GM23248 (cell line): Measurements from ENCODE around the gene ARRDC5. TPM values are rescaled to one million over a fixed set of nuclear protein-coding genes. Genes with fewer than 3 reads are reported as not detected.

Experiments used
- DNase-seq: peaks from one replicate; pipeline ENCODE4 v3.0.0-alpha.2; 2015
- H2AFZ ChIP-seq: fragments of 200-600 bp; sonication (generic); 2 replicates; pipeline ENCODE4 v1.6.1; 2016; ENCODE audit warnings: antibody characterized with exemption
- H3F3A ChIP-seq: fragments of 200-600 bp; sonication (generic); 2 replicates; pipeline ENCODE4 v1.6.1; 2016; ENCODE audit warnings: mild to moderate bottlenecking, antibody characterized with exemption, mixed run types; ENCODE audit not compliant: insufficient read depth
- H3K27ac ChIP-seq: fragments of 200-600 bp; sonication (generic); 2 replicates; pipeline ENCODE4 v1.5.1; 2016; ENCODE audit warnings: mild to moderate bottlenecking
- H3K27me3 ChIP-seq: fragments of 200-600 bp; sonication (generic); replicated peaks from 2 replicates; pipeline ENCODE4 v1.6.1; 2016; ENCODE audit warnings: mild to moderate bottlenecking; ENCODE audit not compliant: insufficient read depth
- H3K36me3 ChIP-seq: fragments of 200-600 bp; sonication (generic); 2 replicates; pipeline ENCODE4 v1.6.1; 2016; ENCODE audit warnings: low read depth, mild to moderate bottlenecking
- H3K4me1 ChIP-seq: fragments of 200-600 bp; sonication (generic); 2 replicates; pipeline ENCODE4 v1.6.1; 2016; ENCODE audit warnings: mild to moderate bottlenecking; ENCODE audit not compliant: insufficient read depth
- H3K4me2 ChIP-seq: fragments of 200-600 bp; sonication (generic); one replicate; pipeline ENCODE4 v1.6.1; 2016; ENCODE audit warnings: mild to moderate bottlenecking; ENCODE audit not compliant: unreplicated experiment
- H3K4me3 ChIP-seq: fragments of 200-600 bp; sonication (generic); 2 replicates; pipeline ENCODE4 v1.5.1; 2016; ENCODE audit warnings: mild to moderate bottlenecking
- H3K79me2 ChIP-seq: fragments of 200-600 bp; sonication (generic); 2 replicates; pipeline ENCODE4 v1.6.1; 2016; ENCODE audit warnings: mild to moderate bottlenecking; ENCODE audit not compliant: insufficient read depth
- H3K9ac ChIP-seq: fragments of 200-600 bp; sonication (generic); 2 replicates; pipeline ENCODE4 v1.6.1; 2016; ENCODE audit warnings: mild to moderate bottlenecking
- H3K9me2 ChIP-seq: fragments of 200-600 bp; sonication (generic); 2 replicates; pipeline ENCODE4 v1.6.1; 2016; ENCODE audit warnings: mixed run types, mild to moderate bottlenecking, moderate library complexity; ENCODE audit not compliant: insufficient read depth
- H3K9me3 ChIP-seq: fragments of 200-600 bp; sonication (generic); one replicate; pipeline ENCODE4 v1.6.1; 2017; ENCODE audit warnings: low read depth
- H4K20me1 ChIP-seq: fragments of 200-600 bp; sonication (generic); 2 replicates; pipeline ENCODE4 v1.6.0; 2016; ENCODE audit not compliant: insufficient read depth
- EZH2 ChIP-seq: fragments of 200-600 bp; sonication (generic); IDR thresholded peaks from 2 replicates; pipeline ENCODE4 v1.6.1; 2018; ENCODE audit warnings: antibody characterized with exemption, mild to moderate bottlenecking; ENCODE audit not compliant: insufficient read depth, poor library complexity, severe bottlenecking
- EZH2phosphoT487 ChIP-seq: fragments of 200-600 bp; sonication (generic); IDR thresholded peaks from 2 replicates; pipeline ENCODE4 v1.6.1; 2018; ENCODE audit warnings: antibody characterized with exemption, moderate library complexity, mild to moderate bottlenecking, low read depth; ENCODE audit not compliant: insufficient read depth
- WGBS, 2 experiments: methylation state at CpG; one replicate each; pipeline ENCODE4 v1.1.6; 2015 to 2017; ENCODE audit warnings: low lambda C conversion rate in 2 of 2, low coverage in 1 of 2; ENCODE audit errors: missing lambda C conversion rate in 2 of 2; 5-methylcytosine and 5-hydroxymethylcytosine counted together
- in situ Hi-C: fragments of 300-500 bp; cut with MboI; formaldehyde crosslinking; loops from 2 replicates; pipeline ENCODE4 v1.15.0; 2020
- polyA plus RNA-seq: library from polyadenylated mRNA; unstranded; fragments of >200 nt; fragmentation: Nextera tagmentation; extraction: Ambion mirVana; gene quantifications from 2 replicates; pipeline ENCODE4 v1.2.1, GENCODE V29; 2016
- total RNA-seq: library from RNA; depleted of rRNA; stranded (reverse); fragments of >200 nt; shearing (Covaris generic); gene quantifications from 2 replicates; pipeline ENCODE4 v1.2.3, GENCODE V29; 2014

ARRDC5 gene
- total and polyA plus RNA-seq, 2 experiments from 2014 or later = not detected

DNA sequence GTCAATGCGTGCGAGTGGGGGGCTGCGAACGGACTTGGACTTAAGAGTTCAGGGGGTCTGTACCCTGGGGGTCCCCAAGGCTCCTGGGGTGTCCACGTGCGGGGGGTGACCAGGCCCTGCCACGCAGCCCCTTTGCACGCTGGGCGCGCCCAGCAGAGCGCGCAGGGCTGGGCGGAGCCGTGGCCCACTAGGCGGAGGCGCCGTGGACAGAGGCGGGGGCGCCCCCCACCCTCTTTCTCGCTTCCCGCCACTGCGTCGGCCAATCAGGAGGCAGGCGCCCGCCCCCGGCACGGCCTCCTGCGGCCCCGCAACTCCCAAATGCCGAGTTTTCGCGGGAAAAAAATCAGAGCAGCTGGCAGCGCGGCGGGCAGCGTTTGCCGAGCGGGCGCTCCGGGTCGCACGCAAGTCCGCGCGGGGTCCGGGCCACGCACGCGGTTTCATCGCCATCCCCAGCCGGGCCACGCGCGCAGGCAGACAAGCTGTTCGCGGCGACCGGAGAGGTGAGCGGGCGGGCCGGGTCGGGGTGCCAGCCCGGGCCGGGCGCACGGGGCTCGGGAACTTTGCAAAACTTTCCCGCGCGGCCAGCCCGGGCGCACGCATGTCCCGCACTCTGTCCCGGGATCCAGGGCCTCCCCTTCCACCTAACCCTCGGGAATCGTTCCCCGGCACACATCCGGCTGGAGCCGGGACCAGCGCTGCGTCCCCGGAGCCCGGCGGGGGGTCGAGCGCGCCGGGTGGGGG is 6.6 kb upstream of the ARRDC5 start, which contains the start of gene UHRF1:
Gene UHRF1 (plus strand): TSS at position 346 of the 741 bp plus-strand sequence. CDS start 1,385 bp downstream, outside the sequence.
- Histone ChIP-seq H3K9ac (peak within 1 kb of the TSS; percentile 80), H2AFZ (peak within 1 kb of the TSS; percentile 80), H3K9me3 (no peaks in the 10 kb centered on the region), H3F3A (peaks cover 33% of the 10 kb centered on the region), H3K27ac (peak within 1 kb of the TSS; percentile 87), H3K4me3 (peak within 1 kb of the TSS; percentile 86), H3K4me2 (peak within 1 kb of the TSS; percentile 90), H3K4me1 (peaks cover 29% of the 10 kb centered on the region), H4K20me1 (no peaks in the 10 kb centered on the region), H3K9me2 (no peaks in the 10 kb centered on the region), H3K36me3 (no peaks in the 10 kb centered on the region), H3K79me2 (peaks cover 19% of the 10 kb centered on the region), H3K27me3 (no peaks in the 10 kb centered on the region)
- DNase-seq = peak; percentile 46
- in situ Hi-C loops = no loop called here
- WGBS, 2 experiments = 2 to 4% methylated on average over 63 to 80 of the region's 89 CpGs
- TF ChIP-seq EZH2phosphoT487 (no peak), EZH2 (no peak)

DNA sequence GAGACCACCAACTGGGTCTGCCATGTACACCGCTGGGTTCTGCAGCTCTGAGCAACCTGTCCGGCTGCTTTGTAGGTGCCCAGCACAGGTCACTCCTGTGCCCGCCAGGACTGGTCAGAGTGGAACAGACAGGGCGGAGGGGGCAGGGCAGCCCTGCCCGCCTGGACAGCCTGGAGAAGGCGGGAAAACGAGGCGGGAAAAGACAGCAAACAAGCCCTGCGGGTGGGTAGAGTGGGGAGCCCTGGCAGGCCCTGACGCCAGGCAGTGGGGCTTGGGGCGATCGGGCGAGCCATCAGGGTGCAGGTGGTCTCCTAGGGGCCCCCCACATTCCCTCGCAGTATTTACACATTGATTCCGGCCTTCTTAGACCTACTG is 6.1 kb upstream of the ARRDC5 start:
- H3K9me2 ChIP-seq = no peaks in the 10 kb centered on the region
- peak overlapping the region; percentile 80; the same call in 1 of the 2 replicates for H2AFZ ChIP-seq
- H3K4me3 ChIP-seq = no peak overlapping the region
- no peaks in the 10 kb centered on the region for H3K27me3 ChIP-seq
- peaks cover 13% of the 10 kb centered on the region for H3K79me2 ChIP-seq
- no peak overlapping the region for H3K4me2 ChIP-seq
- H4K20me1 ChIP-seq = no peaks in the 10 kb centered on the region
- 92% methylated on average over 15 of the region's 15 CpGs for WGBS, 2 experiments
- peak overlapping the region; percentile 80; the same call in 1 of the 2 replicates for H3K9ac ChIP-seq
- DNase-seq = no peak
- H3K36me3 ChIP-seq = no peaks in the 10 kb centered on the region
- TF ChIP-seq EZH2 = no peak
- no peak for TF ChIP-seq EZH2phosphoT487
- peaks cover 28% of the 10 kb centered on the region for H3F3A ChIP-seq
- in situ Hi-C loops = no loop called here
- H3K4me1 ChIP-seq = peaks cover 23% of the 10 kb centered on the region
- H3K9me3 ChIP-seq = no peaks in the 10 kb centered on the region
- H3K27ac ChIP-seq = no peak overlapping the region

DNA sequence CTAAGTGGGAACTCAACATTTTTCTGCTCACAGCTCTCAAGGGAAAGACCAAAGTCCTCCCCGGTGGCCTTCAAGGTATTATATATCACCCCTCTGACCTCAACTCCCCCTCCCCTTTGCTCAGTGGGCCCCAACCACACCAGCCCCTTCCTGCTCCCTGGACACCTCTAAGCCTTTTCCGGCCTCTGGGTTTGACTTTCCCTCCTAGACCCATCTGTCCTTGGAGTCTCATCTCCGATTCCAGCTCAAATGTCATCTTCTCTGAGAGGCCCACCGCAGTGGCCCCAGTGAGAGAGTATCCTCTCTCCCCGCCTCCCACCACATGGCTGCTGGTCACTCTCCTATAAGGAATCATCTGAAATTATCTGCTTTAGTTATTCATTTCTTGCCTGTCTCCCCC is 5.7 kb upstream of the ARRDC5 start:
- Histone ChIP-seq H3K27ac (no peak overlapping the region), H3K9ac (no peak overlapping the region), H4K20me1 (no peaks in the 10 kb centered on the region), H3K27me3 (no peaks in the 10 kb centered on the region), H2AFZ (no peak overlapping the region), H3K4me1 (peaks cover 22% of the 10 kb centered on the region), H3K9me2 (no peaks in the 10 kb centered on the region), H3K79me2 (peaks cover 9% of the 10 kb centered on the region), H3K36me3 (no peaks in the 10 kb centered on the region), H3K9me3 (no peaks in the 10 kb centered on the region), H3K4me2 (no peak overlapping the region), H3K4me3 (no peak overlapping the region), H3F3A (peaks cover 25% of the 10 kb centered on the region)
- in situ Hi-C loops = no loop called here
- no peak for DNase-seq
- WGBS, 2 experiments = 94 to 97% methylated on average over 5 of the region's 5 CpGs
- no peak for TF ChIP-seq EZH2
- no peak for TF ChIP-seq EZH2phosphoT487

DNA sequence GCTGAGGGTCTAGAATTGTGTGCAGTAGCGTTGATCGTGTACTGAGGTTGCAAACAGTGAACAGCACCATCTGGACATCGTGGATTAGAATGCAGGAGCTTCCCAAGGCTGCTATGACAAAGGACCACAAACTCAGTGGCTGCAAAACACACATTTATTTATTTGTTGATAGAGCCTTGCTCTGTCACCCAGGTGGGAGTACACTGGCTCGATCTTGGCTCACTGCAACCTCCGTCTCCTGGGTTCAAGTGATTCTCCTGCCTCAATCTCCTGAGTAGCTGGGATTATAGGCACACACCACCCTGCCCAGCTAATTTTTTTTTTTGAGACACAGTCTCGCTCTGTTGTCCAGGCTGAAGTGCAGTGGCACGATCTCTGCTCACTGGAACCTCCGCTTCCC is 4.3 kb upstream of the ARRDC5 start:
- no peaks in the 10 kb centered on the region for H3K27me3 ChIP-seq
- no peak for DNase-seq
- no peak overlapping the region for H3K9ac ChIP-seq
- WGBS, 2 experiments = 69 to 72% methylated on average over 8 of the region's 8 CpGs
- H3F3A ChIP-seq = peaks cover 12% of the 10 kb centered on the region
- H3K4me1 ChIP-seq = peaks cover 13% of the 10 kb centered on the region
- no peaks in the 10 kb centered on the region for H3K36me3 ChIP-seq
- no peak overlapping the region for H3K27ac ChIP-seq
- no peak overlapping the region for H3K4me3 ChIP-seq
- H2AFZ ChIP-seq = no peak overlapping the region
- H3K79me2 ChIP-seq = no peaks in the 10 kb centered on the region
- no peaks in the 10 kb centered on the region for H3K9me3 ChIP-seq
- no peak overlapping the region for H3K4me2 ChIP-seq
- in situ Hi-C loops = no loop called here
- no peaks in the 10 kb centered on the region for H4K20me1 ChIP-seq
- TF ChIP-seq EZH2 (no peak), EZH2phosphoT487 (no peak)
- H3K9me2 ChIP-seq = no peaks in the 10 kb centered on the region
